ENCODE measurements around the gene CDC42EP4. TPM values are rescaled to one million over a fixed set of nuclear protein-coding genes. Genes with fewer than 3 reads are reported as not detected.

The CDC42EP4 gene
- total and polyA plus RNA-seq, 2 donors from 2014 or later = 26.2 to 76.9 TPM

- TF ChIP-seq CTCF (IDR thresholded peaks at IDR 0.05; ENCODE audit: borderline replicate concordance, extremely low read depth, insufficient read depth) = no peak
- Histone ChIP-seq H3K36me3 (ENCODE audit: control insufficient read depth in 2 of 3, insufficient read depth in 3 of 3, low read length in 3 of 3) (no peaks in the 10 kb centered on the region), H3K4me1 (ENCODE audit: control insufficient read depth in 2 of 3, insufficient read depth in 2 of 3, low read depth in 1 of 3, low read length in 3 of 3) (no peaks in the 10 kb centered on the region), H3K27me3 (ENCODE audit: control insufficient read depth, insufficient read depth, low read length) (no peaks in the 10 kb centered on the region), H3K9ac (ENCODE audit: low read length in 3 of 3) (no peak overlapping the region), H3K4me3 (ENCODE audit: low read length in 3 of 3) (no peak overlapping the region), H3K27ac (ENCODE audit: low read depth in 2 of 2, low read length in 2 of 2) (no peak overlapping the region), H3K9me3 (ENCODE audit: control insufficient read depth in 2 of 3, insufficient read depth in 1 of 3, low read length in 3 of 3) (no peaks in the 10 kb centered on the region)
- intact Hi-C loops (cut with DNase I) = no loop called here
- FAIRE-seq (no peak), DNase-seq (no peak)
These were observed 40.5 kb upstream of the CDC42EP4 start for GRCh38 chr17:73352261-73352660.

- intact Hi-C loops (cut with DNase I) = no loop called here
- Histone ChIP-seq H3K4me3 (ENCODE audit: low read length in 3 of 3) (no peak overlapping the region), H3K9ac (ENCODE audit: low read length in 3 of 3) (no peak overlapping the region), H3K4me1 (ENCODE audit: control insufficient read depth in 2 of 3, insufficient read depth in 2 of 3, low read depth in 1 of 3, low read length in 3 of 3) (no peaks in the 10 kb centered on the region), H3K36me3 (ENCODE audit: control insufficient read depth in 2 of 3, insufficient read depth in 3 of 3, low read length in 3 of 3) (no peaks in the 10 kb centered on the region), H3K27ac (ENCODE audit: low read depth in 2 of 2, low read length in 2 of 2) (no peak overlapping the region), H3K27me3 (ENCODE audit: control insufficient read depth, insufficient read depth, low read length) (no peaks in the 10 kb centered on the region), H3K9me3 (ENCODE audit: control insufficient read depth in 2 of 3, insufficient read depth in 1 of 3, low read length in 3 of 3) (no peaks in the 10 kb centered on the region)
- DNase-seq = no peak
- FAIRE-seq = no peak
- TF ChIP-seq CTCF (IDR thresholded peaks at IDR 0.05; ENCODE audit: borderline replicate concordance, extremely low read depth, insufficient read depth) = no peak
These were observed 40.0 kb upstream of the CDC42EP4 start for GRCh38 chr17:73351764-73352163.

- H3K4me3 ChIP-seq (ENCODE audit: low read length in 3 of 3) = no peak overlapping the region
- FAIRE-seq (no peak), DNase-seq (no peak)
- H3K4me1 ChIP-seq (ENCODE audit: control insufficient read depth in 2 of 3, insufficient read depth in 2 of 3, low read depth in 1 of 3, low read length in 3 of 3) = no peaks in the 10 kb centered on the region
- no peak overlapping the region for H3K27ac ChIP-seq (ENCODE audit: low read depth in 2 of 2, low read length in 2 of 2)
- intact Hi-C loops (cut with DNase I) = no loop called here
- H3K27me3 ChIP-seq (ENCODE audit: control insufficient read depth, insufficient read depth, low read length) = no peaks in the 10 kb centered on the region
- no peak overlapping the region for H3K9ac ChIP-seq (ENCODE audit: low read length in 3 of 3)
- no peaks in the 10 kb centered on the region for H3K36me3 ChIP-seq (ENCODE audit: control insufficient read depth in 2 of 3, insufficient read depth in 3 of 3, low read length in 3 of 3)
- no peaks in the 10 kb centered on the region for H3K9me3 ChIP-seq (ENCODE audit: control insufficient read depth in 2 of 3, insufficient read depth in 1 of 3, low read length in 3 of 3)
- no peak for TF ChIP-seq CTCF (IDR thresholded peaks at IDR 0.05; ENCODE audit: borderline replicate concordance, extremely low read depth, insufficient read depth)
These were observed 39.1 kb upstream of the CDC42EP4 start for GRCh38 chr17:73350864-73351263.

GRCh38 chr17:73349647-73350046 is 37.8 kb upstream of the CDC42EP4 start:
- intact Hi-C loops (cut with DNase I) = no loop called here
- DNase-seq (no peak), FAIRE-seq (no peak)
- H3K36me3 ChIP-seq (ENCODE audit: control insufficient read depth in 2 of 3, insufficient read depth in 3 of 3, low read length in 3 of 3) = no peaks in the 10 kb centered on the region
- no peaks in the 10 kb centered on the region for H3K27me3 ChIP-seq (ENCODE audit: control insufficient read depth, insufficient read depth, low read length)
- no peak for TF ChIP-seq CTCF (IDR thresholded peaks at IDR 0.05; ENCODE audit: borderline replicate concordance, extremely low read depth, insufficient read depth)
- H3K27ac ChIP-seq (ENCODE audit: low read depth in 2 of 2, low read length in 2 of 2) = no peak overlapping the region
- H3K9ac ChIP-seq (ENCODE audit: low read length in 3 of 3) = no peak overlapping the region
- no peaks in the 10 kb centered on the region for H3K9me3 ChIP-seq (ENCODE audit: control insufficient read depth in 2 of 3, insufficient read depth in 1 of 3, low read length in 3 of 3)
- H3K4me3 ChIP-seq (ENCODE audit: low read length in 3 of 3) = no peak overlapping the region
- no peaks in the 10 kb centered on the region for H3K4me1 ChIP-seq (ENCODE audit: control insufficient read depth in 2 of 3, insufficient read depth in 2 of 3, low read depth in 1 of 3, low read length in 3 of 3)
